CD4-positive, alpha-beta memory T cell (primary cell): ENCODE data around the gene NOTCH1. TPM values are rescaled to one million over a fixed set of nuclear protein-coding genes. Genes with fewer than 3 reads are reported as not detected.

Experiments
- CTCF ChIA-PET: fragments of 350-600 bp; sonication (Branson Sonifier 250); formaldehyde crosslinking; loops from one replicate; lab custom pipeline; 2021; ENCODE audit warnings: inconsistent platforms; ENCODE audit not compliant: partially characterized antibody; lab: Charles Lee
- POLR2A ChIA-PET: fragments of 350-600 bp; sonication (Branson Sonifier 250); formaldehyde crosslinking; loops from one replicate; lab custom pipeline; 2021; ENCODE audit not compliant: partially characterized antibody; lab: Charles Lee
- DNase-seq, 5 donors: peaks; one replicate each; pipeline versions ENCODE4 v3.0.0 to v3.0.0-alpha.2; 2020 to 2022; ENCODE audit warnings: mixed read lengths in 1 of 5
- H3K27ac ChIP-seq: one replicate; pipeline ENCODE4 v1.7.0; 2013; ENCODE audit warnings: low read depth, low read length
- H3K27me3 ChIP-seq: 2 replicates; pipeline ENCODE4 v1.7.0; 2013; ENCODE audit warnings: mild to moderate bottlenecking, low read length, moderate library complexity; ENCODE audit not compliant: insufficient read depth
- H3K36me3 ChIP-seq: 2 replicates; pipeline ENCODE4 v1.7.0; 2013; ENCODE audit warnings: mild to moderate bottlenecking, low read length, moderate library complexity; ENCODE audit not compliant: insufficient read depth
- H3K4me1 ChIP-seq: 2 replicates; pipeline ENCODE4 v1.7.0; 2013; ENCODE audit warnings: mild to moderate bottlenecking, low read length, moderate library complexity; ENCODE audit not compliant: insufficient read depth
- H3K4me3 ChIP-seq, 2 donors: one replicate each; pipeline ENCODE4 v1.7.0; 2013; ENCODE audit warnings: low read length in 2 of 2, mild to moderate bottlenecking in 1 of 2
- H3K9me3 ChIP-seq, 2 donors: one replicate each; pipeline ENCODE4 v1.7.0; 2013; ENCODE audit warnings: low read length in 2 of 2, control low read depth in 1 of 2; ENCODE audit not compliant: control insufficient read depth in 1 of 2
- H3K27ac Mint-ChIP-seq, 7 donors: one replicate each; pipeline ENCODE4 v1.8.0; 2020 to 2021; ENCODE audit warnings: mixed read lengths in 7 of 7, mild to moderate bottlenecking in 6 of 7, inconsistent platforms in 3 of 7, moderate library complexity in 3 of 7
- H3K27me3 Mint-ChIP-seq, 2 donors: one replicate each; pipeline ENCODE4 v1.8.0; 2020 to 2021; ENCODE audit warnings: mixed read lengths in 2 of 2
- H3K36me3 Mint-ChIP-seq, 2 donors: one replicate each; pipeline ENCODE4 v1.8.0; 2020 to 2021; ENCODE audit warnings: mixed read lengths in 2 of 2, inconsistent platforms in 1 of 2, mild to moderate bottlenecking in 1 of 2
- H3K4me1 Mint-ChIP-seq, 4 donors: one replicate each; pipeline ENCODE4 v1.8.0; 2020 to 2021; ENCODE audit warnings: mixed read lengths in 4 of 4, mild to moderate bottlenecking in 1 of 4
- H3K4me3 Mint-ChIP-seq, 8 donors: one replicate each; pipeline ENCODE4 v1.8.0; 2020 to 2021; ENCODE audit warnings: mixed read lengths in 8 of 8, mild to moderate bottlenecking in 7 of 8, moderate library complexity in 6 of 8, inconsistent platforms in 3 of 8
- H3K9me3 Mint-ChIP-seq, 8 donors: one replicate each; pipeline ENCODE4 v1.8.0; 2020 to 2021; ENCODE audit warnings: mixed read lengths in 8 of 8, mild to moderate bottlenecking in 5 of 8, inconsistent platforms in 3 of 8, moderate library complexity in 1 of 8
- intact Hi-C: fragments of 100-400 bp; cut with micrococcal nuclease; formaldehyde crosslinking; loops from one replicate; pipeline ENCODE4 v1.15.1; 2023
- polyA plus RNA-seq, 2 donors: library from polyadenylated mRNA; unstranded; fragments of 300-500 nt; fragmentation: Illumina TruSeq; gene quantifications; one replicate each; pipeline ENCODE4 v1.2.3, GENCODE V29; 2021
- total RNA-seq, 2 experiments: library from RNA; stranded (reverse); gene quantifications; one replicate each; pipeline ENCODE4 v1.2.3, GENCODE V29; 2021

Gene NOTCH1
- total and polyA plus RNA-seq, 4 experiments from 2014 or later = 6.0 to 45.4 (median 43.0) TPM; not detected in 1

- POLR2A ChIA-PET = no interaction called here
- no peaks in the 10 kb centered on the region for H3K27me3 ChIP-seq
- no peak overlapping the region for H3K27ac Mint-ChIP-seq
- H3K4me3 ChIP-seq = no peak overlapping the region
- no peaks in the 10 kb centered on the region for H3K9me3 Mint-ChIP-seq
- no peaks in the 10 kb centered on the region for H3K27me3 Mint-ChIP-seq
- H3K4me1 Mint-ChIP-seq = no peaks in the 10 kb centered on the region
- no peaks in the 10 kb centered on the region for H3K9me3 ChIP-seq
- H3K36me3 Mint-ChIP-seq = peaks cover 4 to 28% of the 10 kb centered on the region in 2 donors
- H3K36me3 ChIP-seq = peaks cover 19% of the 10 kb centered on the region
- CTCF ChIA-PET = no interaction called here
- no peak overlapping the region for H3K4me3 Mint-ChIP-seq
- intact Hi-C loops = no loop called here
- no peak overlapping the region for H3K27ac ChIP-seq
- H3K4me1 ChIP-seq = no peaks in the 10 kb centered on the region
- no peak for DNase-seq
Measured at GRCh38 chr9:136496181-136496580, 49.7 kb downstream of the NOTCH1 start.

- ChIA-PET CTCF (interaction anchor here (0.9 kb wide), 1 partner anchor 9 kb away, joined by 4 read pairs; no protein-coding TSS in a partner anchor), POLR2A (no interaction called here)
- H3K27me3 Mint-ChIP-seq = no peaks in the 10 kb centered on the region
- intact Hi-C loops = no loop called here
- Histone ChIP-seq H3K27me3 (no peaks in the 10 kb centered on the region), H3K4me1 (no peaks in the 10 kb centered on the region), H3K4me3 (no peak overlapping the region), H3K36me3 (peaks cover 12% of the 10 kb centered on the region), H3K9me3 (no peaks in the 10 kb centered on the region), H3K27ac (no peak overlapping the region)
- H3K9me3 Mint-ChIP-seq = no peaks in the 10 kb centered on the region
- no peaks in the 10 kb centered on the region for H3K4me1 Mint-ChIP-seq
- DNase-seq = no peak
- peaks cover 4 to 25% of the 10 kb centered on the region in 2 donors for H3K36me3 Mint-ChIP-seq
- H3K4me3 Mint-ChIP-seq = no peak overlapping the region
- H3K27ac Mint-ChIP-seq = no peak overlapping the region
Measured at GRCh38 chr9:136495238-136495800, 50.5 kb downstream of the NOTCH1 start.

GRCh38 chr9:136494531-136495215 is 51.2 kb downstream of the NOTCH1 start:
- no peak overlapping the region for H3K4me3 ChIP-seq
- intact Hi-C loops = no loop called here
- Mint-ChIP-seq H3K9me3 (no peaks in the 10 kb centered on the region), H3K27ac (no peak overlapping the region), H3K4me3 (no peak overlapping the region), H3K36me3 (peaks cover 4 to 20% of the 10 kb centered on the region in 2 donors), H3K4me1 (no peaks in the 10 kb centered on the region), H3K27me3 (no peaks in the 10 kb centered on the region)
- DNase-seq = no peak
- CTCF ChIA-PET = interaction anchor here (0.9 kb wide), 1 partner anchor 9 kb away, joined by 4 read pairs; no protein-coding TSS in a partner anchor
- H3K4me1 ChIP-seq = no peaks in the 10 kb centered on the region
- POLR2A ChIA-PET = no interaction called here
- H3K27me3 ChIP-seq = no peaks in the 10 kb centered on the region
- H3K9me3 ChIP-seq = no peaks in the 10 kb centered on the region
- no peak overlapping the region for H3K27ac ChIP-seq
- H3K36me3 ChIP-seq = peaks cover 7% of the 10 kb centered on the region

GRCh38 chr9:136494012-136494411 is 51.8 kb downstream of the NOTCH1 start:
- ChIA-PET POLR2A (no interaction called here), CTCF (no interaction called here)
- Histone ChIP-seq H3K27me3 (no peaks in the 10 kb centered on the region), H3K36me3 (peaks cover 4% of the 10 kb centered on the region), H3K9me3 (no peaks in the 10 kb centered on the region), H3K4me3 (no peak overlapping the region), H3K27ac (no peak overlapping the region), H3K4me1 (no peaks in the 10 kb centered on the region)
- H3K36me3 Mint-ChIP-seq = peaks cover 4 to 18% of the 10 kb centered on the region in 2 donors
- no peaks in the 10 kb centered on the region for H3K4me1 Mint-ChIP-seq
- H3K9me3 Mint-ChIP-seq = no peaks in the 10 kb centered on the region
- no peak overlapping the region for H3K4me3 Mint-ChIP-seq
- H3K27ac Mint-ChIP-seq = no peak overlapping the region
- intact Hi-C loops = no loop called here
- H3K27me3 Mint-ChIP-seq = no peaks in the 10 kb centered on the region
- DNase-seq = no peak

GRCh38 chr9:136493567-136493971 is 52.3 kb downstream of the NOTCH1 start:
- H3K4me3 Mint-ChIP-seq = no peak overlapping the region
- no peaks in the 10 kb centered on the region for H3K9me3 Mint-ChIP-seq
- H3K36me3 ChIP-seq = peaks cover 4% of the 10 kb centered on the region
- no peak overlapping the region for H3K27ac Mint-ChIP-seq
- no peaks in the 10 kb centered on the region for H3K27me3 Mint-ChIP-seq
- H3K36me3 Mint-ChIP-seq = peaks cover 0 to 14% of the 10 kb centered on the region in 2 donors
- intact Hi-C loops = no loop called here
- H3K4me1 ChIP-seq = no peaks in the 10 kb centered on the region
- no peaks in the 10 kb centered on the region for H3K4me1 Mint-ChIP-seq
- H3K4me3 ChIP-seq = no peak overlapping the region
- no peak for DNase-seq
- H3K27me3 ChIP-seq = no peaks in the 10 kb centered on the region
- ChIA-PET CTCF (no interaction called here), POLR2A (no interaction called here)
- no peaks in the 10 kb centered on the region for H3K9me3 ChIP-seq
- no peak overlapping the region for H3K27ac ChIP-seq

- no peak overlapping the region for H3K27ac Mint-ChIP-seq
- H3K36me3 Mint-ChIP-seq = peaks cover 0 to 13% of the 10 kb centered on the region in 2 donors
- H3K4me3 Mint-ChIP-seq = no peak overlapping the region
- no peak for DNase-seq
- H3K27me3 ChIP-seq = no peaks in the 10 kb centered on the region
- H3K36me3 ChIP-seq = peaks cover 4% of the 10 kb centered on the region
- intact Hi-C loops = no loop called here
- H3K4me1 ChIP-seq = no peaks in the 10 kb centered on the region
- ChIA-PET CTCF (no interaction called here), POLR2A (no interaction called here)
- no peaks in the 10 kb centered on the region for H3K4me1 Mint-ChIP-seq
- no peak overlapping the region for H3K4me3 ChIP-seq
- no peaks in the 10 kb centered on the region for H3K9me3 Mint-ChIP-seq
- H3K27ac ChIP-seq = no peak overlapping the region
- no peaks in the 10 kb centered on the region for H3K27me3 Mint-ChIP-seq
- no peaks in the 10 kb centered on the region for H3K9me3 ChIP-seq
Measured at GRCh38 chr9:136492978-136493522, 52.8 kb downstream of the NOTCH1 start.

GRCh38 chr9:136489731-136490130 is 56.1 kb downstream of the NOTCH1 start:
- POLR2A ChIA-PET = interaction anchor here (1.2 to 1.4 kb wide), 2 partner anchors 56 to 142 kb away, joined by 4 read pairs; partner anchors contain the start of gene NOTCH1
- no peaks in the 10 kb centered on the region for H3K27me3 ChIP-seq

More at GRCh38 chr9:136489731-136490130, 56.1 kb downstream of the NOTCH1 start:
- Histone ChIP-seq H3K4me3 (no peak overlapping the region), H3K9me3 (no peaks in the 10 kb centered on the region), H3K27ac (no peak overlapping the region), H3K4me1 (peaks cover 7% of the 10 kb centered on the region), H3K36me3 (no peaks in the 10 kb centered on the region)
- intact Hi-C loops = no loop called here
- no peaks in the 10 kb centered on the region for H3K9me3 Mint-ChIP-seq
- no peak for DNase-seq
- no peaks in the 10 kb centered on the region for H3K27me3 Mint-ChIP-seq
- peaks cover 0 to 6% (median 4%) of the 10 kb centered on the region in 4 donors for H3K4me1 Mint-ChIP-seq
- no peaks in the 10 kb centered on the region for H3K36me3 Mint-ChIP-seq
- H3K27ac Mint-ChIP-seq = peak overlapping the region in 1 of 7 donors; percentile 9
- CTCF ChIA-PET = interaction anchor here (1.0 to 8.7 kb wide), 6 partner anchors 49 to 182 kb away, joined by 4 to 120 read pairs (median 36); no protein-coding TSS in a partner anchor
- no peak overlapping the region for H3K4me3 Mint-ChIP-seq
